IPS DF 19.7 (cell line): ENCODE data around the gene UMODL1.

Experiments used
- DNase-seq: peaks from one replicate; pipeline ENCODE4 v3.0.0-alpha.2; 2013; ENCODE audit warnings: low read depth, low spot score

The UMODL1 gene

DNA sequence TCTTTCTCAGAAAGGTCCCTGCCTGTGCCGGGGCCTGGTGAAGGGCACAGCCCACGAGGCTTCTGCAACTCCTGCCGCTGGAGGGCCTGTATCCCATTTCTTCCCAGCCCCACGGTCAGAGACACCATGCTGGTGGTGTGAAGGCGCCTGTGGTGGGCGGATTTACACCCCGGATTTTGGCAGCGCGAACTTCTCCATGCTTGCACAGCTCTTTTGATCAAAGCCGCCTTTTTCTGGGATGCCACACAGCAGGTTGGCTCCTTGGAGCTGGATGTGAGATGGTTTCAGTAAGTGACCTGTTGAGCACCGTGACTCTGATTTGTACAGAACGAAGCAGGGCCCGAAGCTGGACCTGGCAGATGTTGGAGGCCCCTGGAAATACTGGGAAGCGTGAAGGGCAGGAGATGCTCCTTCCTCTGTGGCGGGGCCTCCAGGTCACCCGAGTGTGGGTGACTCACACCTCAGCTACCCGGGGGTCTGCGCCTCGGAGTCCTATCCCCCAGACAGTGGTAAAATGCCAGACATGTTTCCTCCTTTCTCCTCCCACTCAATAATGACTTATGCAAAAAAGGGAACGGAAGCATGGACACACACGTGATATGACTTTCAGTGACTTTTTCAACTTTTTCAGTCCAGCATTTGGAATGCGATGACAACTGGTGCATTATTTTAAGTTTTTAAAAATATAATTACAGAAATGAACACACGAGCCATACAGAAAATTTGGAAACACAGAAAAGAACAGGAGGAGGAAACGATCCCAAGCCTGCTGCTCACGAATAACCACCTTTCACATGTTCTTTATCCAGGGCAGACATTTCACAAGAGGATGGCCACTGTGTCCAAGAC lies 9.0 kb downstream of the UMODL1 start:
- DNase-seq, result no peak

GRCh38 chr21:42080788-42081083 lies 9.6 kb downstream of the UMODL1 start:
- no peak for DNase-seq

DNA sequence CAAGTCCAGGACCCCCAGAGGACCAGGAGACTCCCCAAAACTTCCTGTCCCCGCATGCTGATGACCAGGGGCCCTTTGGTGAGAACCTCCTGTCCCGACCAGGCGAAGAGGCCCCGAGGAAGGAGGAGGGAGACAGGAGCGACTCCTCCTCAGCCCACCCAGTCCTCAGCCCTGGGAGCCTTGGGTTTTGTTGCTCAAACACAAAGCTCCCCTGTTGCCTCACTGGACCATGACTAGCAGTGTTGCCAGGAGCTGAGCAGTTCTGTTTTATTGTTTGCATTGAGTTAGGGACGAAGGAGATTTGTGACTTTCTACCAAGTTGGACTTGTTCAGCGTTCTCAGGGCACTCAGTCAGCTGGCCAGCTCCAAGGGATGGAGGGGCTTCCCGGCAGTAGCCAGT lies 10.0 kb downstream of the UMODL1 start:
- no peak for DNase-seq

DNA sequence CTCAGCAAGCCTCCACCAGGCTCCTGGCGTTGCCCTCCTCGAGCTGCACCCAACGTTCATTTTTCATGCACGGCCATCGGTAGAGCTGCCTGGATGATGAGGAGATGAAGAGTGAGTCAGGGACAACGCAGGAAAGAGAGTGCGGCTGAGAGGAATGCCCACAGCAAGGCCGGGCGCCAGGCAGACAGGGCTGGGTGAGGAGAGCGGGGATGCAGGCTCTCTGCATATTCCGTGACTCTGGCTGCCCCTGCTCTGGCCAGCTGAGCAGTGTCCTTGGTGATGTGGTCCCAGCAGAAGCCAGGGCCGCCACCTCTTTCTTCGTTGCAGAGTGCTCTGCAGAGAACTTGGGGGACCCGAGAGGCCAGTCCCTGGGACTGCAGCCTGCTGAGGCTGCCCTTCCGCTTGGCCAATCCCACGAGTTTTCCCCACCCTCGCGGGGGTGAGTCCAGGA lies 10.8 kb downstream of the UMODL1 start:
- no peak for DNase-seq

DNA sequence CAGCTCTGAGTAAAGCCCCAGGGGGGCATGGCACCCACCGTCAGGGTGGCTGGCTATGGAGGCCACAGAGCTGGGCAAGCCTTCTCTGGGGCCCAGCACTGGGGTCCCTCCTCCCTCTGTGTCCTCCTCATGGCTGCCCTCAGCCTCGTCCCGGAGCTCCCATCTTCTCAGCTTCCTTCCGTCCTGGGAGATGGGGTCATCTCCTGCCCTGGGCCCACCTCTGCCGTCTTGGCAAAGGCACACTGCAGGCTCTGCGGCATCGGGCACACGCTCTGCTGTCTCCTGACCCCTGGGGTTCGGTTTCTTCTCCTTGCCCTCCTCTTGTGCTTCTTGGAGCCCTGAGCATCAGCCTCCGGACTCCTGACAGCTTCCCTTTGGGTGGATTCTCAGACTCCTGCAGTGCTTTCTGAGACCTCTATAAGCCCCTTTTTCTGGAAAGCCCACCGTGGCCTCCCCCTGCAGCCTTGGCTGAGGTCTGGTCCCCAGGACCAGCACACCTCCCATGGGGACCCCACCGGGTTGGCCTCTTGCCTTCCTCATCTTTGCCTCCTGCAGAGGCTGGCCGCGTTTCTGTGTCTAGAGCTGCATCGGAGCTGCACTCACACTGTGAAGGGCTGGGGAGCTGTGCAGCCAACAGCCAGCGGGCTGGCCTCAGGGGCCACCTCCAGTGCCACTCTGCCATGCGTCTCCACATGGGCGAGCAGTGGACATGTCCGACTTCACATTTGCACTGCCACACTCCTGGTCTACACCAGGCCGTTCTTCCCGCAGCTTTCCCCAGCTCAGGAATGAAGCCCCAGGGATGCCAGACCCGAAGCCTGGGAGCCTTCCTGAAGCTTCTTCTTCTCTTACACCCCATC lies 11.6 kb downstream of the UMODL1 start:
- DNase-seq, result no peak

DNA sequence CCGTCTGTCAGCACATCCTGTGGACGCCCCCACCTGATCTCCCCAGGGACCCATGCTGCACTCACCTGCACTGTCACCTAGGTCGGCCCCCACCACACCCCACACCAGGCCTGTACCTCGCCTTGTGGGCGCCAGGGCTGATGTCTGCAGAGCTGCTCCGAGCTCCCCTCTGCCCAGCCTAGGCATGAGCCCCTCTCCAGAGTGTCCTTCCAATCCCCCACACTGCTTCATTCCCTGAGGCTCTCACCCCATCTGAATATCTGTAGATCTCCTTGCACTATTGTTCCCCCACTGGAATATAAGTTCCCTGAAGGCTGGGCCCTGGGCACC lies 12.2 kb downstream of the UMODL1 start:
- DNase-seq, result no peak

DNA sequence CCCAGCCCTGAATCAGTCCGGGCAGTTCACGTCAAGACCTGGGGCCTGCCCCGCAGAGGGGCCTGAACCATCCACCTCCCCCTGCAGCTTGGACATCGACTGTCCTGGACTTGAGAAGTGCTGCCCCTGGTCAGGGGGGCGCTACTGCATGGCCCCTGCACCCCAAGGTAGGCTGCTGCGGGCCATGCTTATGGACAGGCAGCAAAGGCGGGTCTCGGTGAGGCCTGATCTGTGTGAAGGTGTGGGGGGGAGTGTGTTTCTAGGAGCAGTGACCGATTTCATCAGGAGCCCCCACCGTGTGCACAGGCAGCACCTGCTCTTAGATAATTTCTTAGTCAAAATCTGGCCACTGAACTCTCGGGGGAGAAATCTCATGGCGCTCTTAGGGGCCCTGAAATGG lies 13.0 kb downstream of the UMODL1 start:
- DNase-seq, result no peak

DNA sequence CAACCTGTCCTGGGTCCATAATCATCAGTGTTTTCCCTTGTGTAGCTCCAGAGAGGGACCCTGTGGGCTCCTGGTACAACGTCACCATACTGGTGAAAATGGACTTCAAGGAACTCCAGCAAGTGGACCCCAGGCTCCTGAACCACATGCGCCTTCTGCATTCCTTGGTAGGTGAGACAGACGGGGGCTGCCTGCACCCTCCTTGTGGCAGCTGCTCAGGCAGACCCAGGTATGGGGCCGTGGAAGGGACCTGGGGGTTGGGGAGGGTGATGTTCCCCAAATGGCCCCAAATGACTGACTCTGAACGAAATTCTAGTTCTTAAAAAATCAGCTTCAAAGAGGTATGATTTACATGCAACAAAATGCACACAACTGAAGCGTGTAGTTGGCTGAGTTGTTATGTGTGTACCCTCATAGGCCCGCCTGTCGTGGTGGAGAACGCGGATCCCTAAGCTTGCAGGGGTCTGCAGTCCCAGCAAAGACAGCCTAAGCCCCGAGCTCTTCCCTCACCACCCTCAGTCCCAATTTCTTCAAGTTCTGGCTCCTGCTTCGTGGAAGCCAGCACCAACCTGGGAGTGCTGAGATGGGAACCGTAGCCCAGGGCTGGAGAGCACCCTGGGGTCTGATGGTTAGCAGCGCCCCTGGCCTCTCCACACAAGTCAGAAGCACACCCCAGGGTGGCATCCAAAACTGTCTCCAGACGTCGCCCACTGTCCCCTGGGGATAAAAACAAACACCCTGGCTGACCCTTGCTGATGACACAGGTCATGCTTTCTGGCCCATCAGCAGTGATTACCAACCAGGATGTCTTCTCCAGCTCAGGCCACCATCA lies 14.3 kb downstream of the UMODL1 start:
- DNase-seq, result no peak

DNA sequence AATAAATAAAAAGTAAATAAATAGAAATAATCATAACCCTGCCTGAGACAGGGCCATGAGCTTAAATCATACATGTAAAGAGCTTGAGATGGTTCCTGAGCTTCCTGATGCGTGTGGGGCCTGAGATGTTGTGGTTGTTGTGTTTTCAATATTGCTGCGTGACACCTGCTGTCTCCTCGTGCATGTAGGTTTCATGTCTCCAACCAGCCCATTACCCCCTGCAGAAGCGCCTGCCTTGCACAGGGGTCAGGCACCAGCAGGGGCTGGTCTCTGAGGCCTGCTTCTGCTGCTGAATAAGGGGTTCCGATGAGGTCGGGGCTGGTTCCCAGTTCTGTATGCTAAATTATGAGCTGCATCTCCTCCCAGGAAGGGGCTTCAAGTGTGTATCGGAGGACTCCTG lies 15.9 kb downstream of the UMODL1 start:
- DNase-seq, result no peak

DNA sequence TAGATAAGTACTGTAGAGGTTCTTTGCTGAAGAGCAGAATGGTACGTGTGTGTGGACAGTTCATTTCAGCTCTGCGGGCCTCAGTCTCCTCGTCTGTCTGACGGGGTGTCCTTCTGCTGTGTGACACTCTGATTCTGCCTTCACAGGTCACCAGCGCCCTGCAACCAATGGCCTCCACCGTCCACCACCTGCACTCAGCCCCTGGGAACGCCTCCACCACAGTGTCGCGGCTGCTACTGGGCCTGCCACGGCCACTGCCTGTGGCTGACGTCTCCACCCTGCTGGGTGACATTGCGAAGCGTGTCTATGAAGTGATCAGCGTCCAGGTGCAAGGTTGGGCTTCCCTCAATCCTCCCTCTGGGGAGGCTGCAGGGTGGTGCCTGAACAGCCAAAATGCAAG lies 17.0 kb downstream of the UMODL1 start:
- DNase-seq, result no peak

DNA sequence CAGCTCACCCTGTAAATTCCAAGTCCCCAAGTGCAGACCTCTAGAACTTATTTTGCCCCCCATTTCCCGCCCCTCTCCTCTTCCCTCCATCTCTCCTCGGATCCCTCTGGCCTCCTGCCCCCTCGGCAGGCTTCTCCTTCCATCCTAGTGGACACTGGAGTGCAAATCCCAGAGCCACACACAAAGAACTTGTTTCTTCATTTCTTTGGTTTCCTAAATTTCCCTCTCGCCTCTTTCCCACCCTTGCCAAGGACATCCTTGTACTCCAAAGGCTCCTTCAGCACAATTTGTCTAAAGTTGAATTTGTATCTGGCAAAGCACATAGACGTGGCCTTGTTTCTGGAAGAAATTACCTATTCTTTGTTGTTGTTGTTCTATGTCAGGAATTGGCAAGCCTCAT lies 17.5 kb downstream of the UMODL1 start:
- no peak for DNase-seq

DNA sequence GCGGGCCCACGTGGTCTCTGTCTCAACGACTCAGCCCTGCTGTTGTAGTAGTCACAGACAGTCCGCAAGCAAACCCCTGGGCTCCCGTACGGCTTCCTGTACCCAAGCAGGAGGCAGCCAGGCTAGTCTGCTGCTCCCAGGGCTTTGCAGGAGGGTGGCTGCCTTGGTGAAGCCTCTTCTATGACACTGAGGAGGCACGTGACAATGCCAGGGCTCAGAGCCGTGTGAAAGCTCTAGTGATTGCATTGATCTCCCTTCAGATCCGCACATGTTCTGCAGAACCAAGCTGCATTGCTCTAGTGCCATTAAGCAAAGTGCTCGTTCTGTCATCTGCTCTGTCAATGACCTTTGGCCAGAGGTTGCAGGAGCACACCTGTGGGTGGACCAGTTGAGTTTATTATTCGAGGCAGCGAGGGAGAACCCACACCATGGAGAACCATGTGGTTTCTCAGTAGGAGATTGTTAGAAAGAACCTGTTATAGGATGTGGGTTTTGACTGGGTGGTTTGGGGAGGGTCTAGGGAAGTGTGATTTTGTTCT lies 18.0 kb downstream of the UMODL1 start:
- no peak for DNase-seq

DNA sequence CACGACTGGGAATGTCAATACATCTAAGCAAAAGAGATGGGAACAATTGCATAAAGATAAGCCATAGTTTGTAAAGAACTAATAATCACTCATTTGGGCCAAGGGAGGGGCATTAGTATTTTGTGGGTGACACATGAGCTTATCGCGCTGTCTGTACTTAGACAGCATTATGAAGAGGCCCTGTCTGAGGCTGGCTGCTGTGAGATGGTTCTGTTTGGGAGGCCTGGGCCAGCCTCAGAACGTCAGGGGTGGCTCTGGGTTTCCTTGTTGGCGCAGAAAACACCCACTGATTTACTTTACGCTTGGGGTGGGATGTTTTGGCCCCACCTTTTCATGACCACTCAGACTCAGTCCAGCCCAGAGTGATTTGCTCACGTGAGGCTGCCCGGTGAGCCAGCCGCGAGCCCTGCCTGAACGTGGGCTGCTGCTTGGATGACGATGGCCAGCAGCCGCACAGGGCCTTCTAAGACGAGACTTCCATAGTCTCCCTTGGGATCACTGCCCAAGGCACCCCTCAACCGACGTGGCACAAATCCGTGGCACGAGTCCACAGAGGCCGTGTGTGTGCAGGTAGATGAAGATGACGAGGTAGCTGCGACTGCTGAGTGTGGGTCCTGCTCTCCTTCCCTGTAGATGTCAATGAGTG lies 18.7 kb downstream of the UMODL1 start:
- no peak for DNase-seq

GRCh38 chr21:42091899-42092508 lies 20.9 kb downstream of the UMODL1 start:
- DNase-seq, result no peak

GRCh38 chr21:42092771-42093170 lies 21.7 kb downstream of the UMODL1 start:
- no peak for DNase-seq

DNA sequence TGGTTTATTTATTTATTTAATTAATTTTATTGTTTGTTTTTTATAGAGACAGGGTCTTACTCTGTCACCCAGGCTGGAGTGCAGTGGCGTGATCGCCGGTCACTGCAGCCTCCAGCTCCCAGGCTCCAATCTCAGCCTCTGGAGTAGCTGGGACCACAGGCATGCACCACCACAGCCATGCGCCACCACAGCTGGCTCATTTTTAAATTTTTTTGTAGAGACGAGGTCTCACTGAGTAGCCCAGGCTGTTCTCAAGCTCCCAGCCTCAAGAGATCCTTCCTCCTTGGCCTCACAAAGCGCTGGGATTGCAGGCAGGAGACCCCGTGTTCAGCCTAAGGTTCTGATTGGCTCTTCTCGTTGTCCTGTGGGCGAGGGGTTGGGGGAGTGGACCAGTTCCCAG lies 22.1 kb downstream of the UMODL1 start:
- DNase-seq, result no peak

DNA sequence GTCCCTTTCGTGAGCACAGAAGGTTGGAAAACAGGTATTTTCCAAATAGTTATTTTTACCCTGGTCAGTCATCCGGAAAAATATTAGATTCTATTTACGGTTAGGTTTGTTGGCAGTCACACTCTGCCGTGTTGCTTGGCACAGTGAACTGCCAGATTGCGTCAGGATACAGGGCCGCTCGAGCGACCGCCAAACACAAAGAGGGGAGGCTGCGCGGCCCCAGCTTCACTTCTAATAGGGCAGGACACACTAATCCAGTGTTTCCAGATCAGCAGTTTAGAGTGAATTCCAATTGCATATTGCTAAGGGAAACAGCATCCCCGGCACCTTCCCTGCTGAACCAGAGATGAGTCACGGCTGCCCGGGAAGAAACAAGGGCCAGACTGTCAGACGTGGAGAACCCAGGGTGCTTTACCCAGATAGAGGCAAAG lies 22.9 kb downstream of the UMODL1 start:
- no peak for DNase-seq

DNA sequence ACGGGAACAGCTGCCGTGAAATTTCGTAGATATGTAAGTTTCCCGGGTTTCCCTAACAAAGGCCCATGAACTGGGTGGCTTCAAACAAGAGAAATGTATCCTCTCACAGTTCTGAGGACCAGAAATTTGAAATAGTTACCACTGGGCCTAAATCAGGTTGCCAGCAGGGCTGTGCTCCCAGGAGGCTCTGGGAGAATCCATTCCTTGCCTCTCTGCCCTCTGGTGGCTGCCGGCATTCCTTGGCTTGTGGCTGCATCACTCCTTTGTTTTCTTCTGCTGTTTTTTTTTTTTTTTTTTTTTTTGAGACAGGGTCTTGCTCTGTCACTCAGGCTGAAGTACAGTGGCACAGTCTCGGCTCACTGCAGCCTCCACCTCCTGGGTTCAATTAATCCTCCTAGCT lies 23.7 kb downstream of the UMODL1 start:
- no peak for DNase-seq

DNA sequence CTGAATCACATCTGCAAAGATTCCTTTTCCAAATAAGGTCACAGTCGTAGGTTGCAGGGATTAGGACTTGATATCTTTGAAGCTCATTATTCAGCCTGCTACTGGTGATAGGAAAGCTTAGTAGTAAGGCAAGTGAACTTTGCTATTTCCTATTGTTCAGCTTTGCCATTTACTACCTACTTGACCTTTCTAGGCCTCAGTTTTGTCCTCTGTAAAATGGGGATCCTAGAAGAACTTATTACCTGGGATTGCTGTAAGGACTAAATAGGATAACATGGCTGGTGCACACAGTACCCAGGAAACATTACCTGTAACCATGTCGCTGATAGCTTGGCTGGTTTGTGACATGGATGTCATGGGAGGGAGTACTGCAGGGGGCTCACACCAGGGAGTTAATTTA lies 24.5 kb downstream of the UMODL1 start:
- DNase-seq, result no peak

- no peak for DNase-seq
These were observed 25.4 kb downstream of the UMODL1 start for GRCh38 chr21:42096566-42096965.

DNA sequence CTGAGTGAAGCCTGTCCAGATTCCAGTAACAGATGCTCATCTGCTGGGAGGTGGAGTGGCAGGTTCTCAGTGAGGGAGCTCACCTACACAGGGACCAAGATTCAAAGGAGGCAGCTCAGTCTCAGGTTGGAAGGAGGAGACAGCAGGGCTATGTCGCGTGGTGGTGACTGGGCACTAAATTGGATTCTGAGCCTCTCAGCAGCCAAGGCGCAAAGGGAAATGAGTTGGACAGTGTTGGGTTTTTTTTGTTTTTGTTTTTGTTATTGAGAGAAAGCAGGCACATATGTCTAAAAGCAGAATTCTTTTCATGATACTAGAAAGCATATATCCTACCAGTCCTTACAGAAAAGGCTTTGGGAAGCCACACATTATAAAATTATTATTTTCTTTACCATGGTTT lies 26.2 kb downstream of the UMODL1 start:
- DNase-seq, result no peak
